Esophagus squamous epithelium (tissue), 4 donors: ENCODE results near the gene TGFB1.

Experiments used
- CTCF ChIP-seq, 6 experiments: fragments of 450-650 bp in 4 of 6; fragments of 200-600 bp in 2 of 6; sonication (generic) in 2 of 6; IDR thresholded peaks; one replicate each; pipeline ENCODE4 v1.5.1; 2016 to 2019; ENCODE audit warnings: antibody characterized with exemption in 6 of 6, mild to moderate bottlenecking in 4 of 6, moderate library complexity in 4 of 6
- POLR2A ChIP-seq, 4 donors: fragments of 450-650 bp; IDR thresholded peaks; one replicate each; pipeline ENCODE4 v1.6.1; 2017; ENCODE audit warnings: antibody characterized with exemption in 4 of 4, mild to moderate bottlenecking in 4 of 4, moderate library complexity in 3 of 4

GRCh38 chr19:41335467-41335866, 18.3 kb downstream of the TGFB1 start:
- TF ChIP-seq CTCF (IDR thresholded peaks at IDR 0.05) (no peak), POLR2A (IDR thresholded peaks at IDR 0.05) (no peak)
